HCT116 (cell line): ENCODE data around the gene DHODH.

Experiments
- EGR1 ChIP-seq: IDR thresholded peaks from 2 replicates; pipeline ENCODE4 v1.6.1; 2012; ENCODE audit warnings: low read depth
- EZH2phosphoT487 ChIP-seq: fragments of 200-600 bp; IDR thresholded peaks from 2 replicates; pipeline ENCODE4 v1.6.1; 2018; ENCODE audit warnings: antibody characterized with exemption, borderline replicate concordance
- JUND ChIP-seq: IDR thresholded peaks from 2 replicates; pipeline ENCODE4 v1.6.1; 2012
- POLR2A ChIP-seq: IDR thresholded peaks from 2 replicates; pipeline ENCODE4 v1.7.0; 2011; ENCODE audit warnings: borderline replicate concordance; ENCODE audit not compliant: insufficient read depth, insufficient read length; ENCODE audit errors: extremely low read depth
- POLR2AphosphoS5 ChIP-seq: IDR thresholded peaks from 2 replicates; pipeline ENCODE4 v1.6.1; 2011; ENCODE audit warnings: mild to moderate bottlenecking, low read depth, low read length, moderate library complexity
- SP1 ChIP-seq: IDR thresholded peaks from 2 replicates; pipeline ENCODE4 v1.6.1; 2012; ENCODE audit warnings: low read depth
- YY1 ChIP-seq: IDR thresholded peaks from 2 replicates; pipeline ENCODE4 v1.6.1; 2011; ENCODE audit warnings: low read length, low read depth, moderate library complexity, mild to moderate bottlenecking; ENCODE audit not compliant: insufficient replicate concordance; ENCODE audit errors: extremely low read depth
- TF ChIP-seq, protein P1 (sequence below): IDR thresholded peaks from 2 replicates; pipeline ENCODE4 v1.6.1; 2012
- TF ChIP-seq, protein P2 (sequence below), 3 experiments: fragments of 200-600 bp in 1 of 3; sonication (generic) in 1 of 3; IDR thresholded peaks in 2 of 3; conservative IDR thresholded peaks in 1 of 3; 2 replicates each; pipeline ENCODE4 v1.5.1; 2012 to 2017; ENCODE audit warnings: low read depth in 2 of 3, low read length in 2 of 3, antibody characterized with exemption in 1 of 3, borderline replicate concordance in 1 of 3, control low read depth in 1 of 3, mild to moderate bottlenecking in 1 of 3, mixed read lengths in 1 of 3, mixed run types in 1 of 3, moderate library complexity in 1 of 3; ENCODE audit not compliant: insufficient read depth in 1 of 3

DNA sequence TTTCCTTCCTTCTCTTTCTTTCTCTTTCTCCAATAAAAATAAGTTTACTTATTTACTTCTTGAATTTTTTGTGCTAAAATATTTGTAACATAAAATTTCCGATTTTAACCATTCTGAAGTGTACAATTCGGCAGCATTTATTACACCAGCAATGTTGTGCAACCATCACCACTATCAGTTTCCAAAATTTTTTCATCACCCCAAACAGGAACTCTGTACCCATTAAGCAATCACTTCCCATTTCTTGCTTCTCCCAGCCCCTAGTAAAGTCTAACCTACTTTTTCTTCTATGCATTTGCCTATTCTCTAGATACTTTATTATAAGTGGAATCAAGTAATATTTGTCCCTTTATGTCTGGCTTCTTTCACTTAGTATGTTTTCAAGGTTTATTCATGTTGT lies 43.3 kb downstream of the DHODH start:
- TF ChIP-seq SP1 = no peak
- no peak for TF ChIP-seq EZH2phosphoT487
- TF ChIP-seq POLR2A = no peak
- TF ChIP-seq, protein P1, sequence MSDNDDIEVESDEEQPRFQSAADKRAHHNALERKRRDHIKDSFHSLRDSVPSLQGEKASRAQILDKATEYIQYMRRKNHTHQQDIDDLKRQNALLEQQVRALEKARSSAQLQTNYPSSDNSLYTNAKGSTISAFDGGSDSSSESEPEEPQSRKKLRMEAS = no peak
- TF ChIP-seq YY1 = no peak
- no peak for TF ChIP-seq POLR2AphosphoS5
- TF ChIP-seq, protein P2, sequence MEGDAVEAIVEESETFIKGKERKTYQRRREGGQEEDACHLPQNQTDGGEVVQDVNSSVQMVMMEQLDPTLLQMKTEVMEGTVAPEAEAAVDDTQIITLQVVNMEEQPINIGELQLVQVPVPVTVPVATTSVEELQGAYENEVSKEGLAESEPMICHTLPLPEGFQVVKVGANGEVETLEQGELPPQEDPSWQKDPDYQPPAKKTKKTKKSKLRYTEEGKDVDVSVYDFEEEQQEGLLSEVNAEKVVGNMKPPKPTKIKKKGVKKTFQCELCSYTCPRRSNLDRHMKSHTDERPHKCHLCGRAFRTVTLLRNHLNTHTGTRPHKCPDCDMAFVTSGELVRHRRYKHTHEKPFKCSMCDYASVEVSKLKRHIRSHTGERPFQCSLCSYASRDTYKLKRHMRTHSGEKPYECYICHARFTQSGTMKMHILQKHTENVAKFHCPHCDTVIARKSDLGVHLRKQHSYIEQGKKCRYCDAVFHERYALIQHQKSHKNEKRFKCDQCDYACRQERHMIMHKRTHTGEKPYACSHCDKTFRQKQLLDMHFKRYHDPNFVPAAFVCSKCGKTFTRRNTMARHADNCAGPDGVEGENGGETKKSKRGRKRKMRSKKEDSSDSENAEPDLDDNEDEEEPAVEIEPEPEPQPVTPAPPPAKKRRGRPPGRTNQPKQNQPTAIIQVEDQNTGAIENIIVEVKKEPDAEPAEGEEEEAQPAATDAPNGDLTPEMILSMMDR (IDR thresholded peaks at IDR 0.05 in 2 of 3, conservative IDR thresholded peaks at IDR 0.05 in 1 of 3; ENCODE audit: borderline replicate concordance in 1 of 3, insufficient read depth in 1 of 3, low read depth in 2 of 3, low read length in 2 of 3) = no peak
- no peak for TF ChIP-seq EGR1
- TF ChIP-seq JUND = no peak
